H1 (cell line): ENCODE results near the gene AP3S1. TPM values are rescaled to one million over a fixed set of nuclear protein-coding genes. Genes with fewer than 3 reads are reported as not detected.
"Not testable (repeated sequence)": the region's sequence is repeated elsewhere in the genome, so short reads cannot be mapped to it uniquely, and the experiment has no call there.

Experiments used
- CTCF ChIA-PET: fragments of 300-600 bp; sonication (Branson Sonifier 250); formaldehyde crosslinking; loops from one replicate; lab custom pipeline; 2021; ENCODE audit not compliant: partially characterized antibody; lab: Charles Lee
- POLR2A ChIA-PET: fragments of 300-600 bp; sonication (Branson Sonifier 250); formaldehyde crosslinking; loops from one replicate; lab custom pipeline; 2021; ENCODE audit warnings: inconsistent platforms; ENCODE audit not compliant: partially characterized antibody; lab: Charles Lee
- DNase-seq, 2 experiments: peaks; one replicate each; pipeline versions ENCODE4 v3.0.0 to v3.0.0-alpha.2; 2010 to 2022; ENCODE audit warnings: low spot score in 2 of 2, low read depth in 1 of 2, mixed read lengths in 1 of 2
- FAIRE-seq: peaks from 2 replicates; lab custom pipeline; 2011; peaks lifted over from hg19 to GRCh38; lab: Jason Lieb, UNC
- H2AFZ ChIP-seq: 2 replicates; pipeline ENCODE4 v1.8.1; 2012; ENCODE audit warnings: low read length, inconsistent platforms
- H2AK5ac ChIP-seq: 2 replicates; pipeline ENCODE4 v1.6.1; 2013; ENCODE audit warnings: low read depth, low read length
- H2BK120ac ChIP-seq: replicated peaks from 2 replicates; pipeline ENCODE3; 2013; ENCODE audit warnings: low read depth, low read length, inconsistent platforms
- H2BK12ac ChIP-seq: 2 replicates; pipeline ENCODE4 v1.6.1; 2013; ENCODE audit warnings: low read depth, low read length
- H2BK15ac ChIP-seq: 2 replicates; pipeline ENCODE4 v1.6.1; 2013; ENCODE audit warnings: low read length
- H2BK20ac ChIP-seq: 2 replicates; pipeline ENCODE4 v1.6.1; 2013; ENCODE audit warnings: low read length
- H2BK5ac ChIP-seq: 2 replicates; pipeline ENCODE4 v1.6.1; 2013; ENCODE audit warnings: low read depth, low read length
- H3K14ac ChIP-seq: 2 replicates; pipeline ENCODE4 v1.6.1; 2013; ENCODE audit warnings: inconsistent platforms; ENCODE audit not compliant: insufficient read length
- H3K18ac ChIP-seq: 2 replicates; pipeline ENCODE4 v1.6.1; 2013; ENCODE audit warnings: low read length; ENCODE audit errors: extremely low read depth
- H3K23ac ChIP-seq: 2 replicates; pipeline ENCODE4 v1.6.1; 2013; ENCODE audit warnings: inconsistent platforms; ENCODE audit not compliant: insufficient read length
- H3K23me2 ChIP-seq: 2 replicates; pipeline ENCODE4 v1.6.1; 2013; ENCODE audit warnings: low read depth, low read length
- H3K27ac ChIP-seq: 2 replicates; pipeline ENCODE4 v1.6.1; 2011; ENCODE audit warnings: low read depth, low read length, inconsistent platforms
- H3K27me3 ChIP-seq, 4 experiments: replicated peaks in 1 of 4; 1 replicate in 1 of 4; 2 replicates in 3 of 4; pipeline versions ENCODE4 v1.6.1 to v1.8.1; 2011 to 2013; ENCODE audit warnings: low read length in 3 of 4, mild to moderate bottlenecking in 3 of 4, inconsistent platforms in 2 of 4, mixed read lengths in 2 of 4, moderate library complexity in 1 of 4; ENCODE audit not compliant: control insufficient read depth in 3 of 4, insufficient read depth in 3 of 4; ENCODE audit errors: extremely low read depth in 1 of 4
- H3K36me3 ChIP-seq, 4 experiments: 2 replicates each; pipeline versions ENCODE4 v1.6.1 to v1.8.1; 2011 to 2013; ENCODE audit warnings: mild to moderate bottlenecking in 4 of 4, low read length in 3 of 4, moderate library complexity in 2 of 4, control low read depth in 1 of 4, inconsistent platforms in 1 of 4; ENCODE audit not compliant: insufficient read depth in 4 of 4, control insufficient read depth in 2 of 4
- H3K4ac ChIP-seq: replicated peaks from 2 replicates; pipeline ENCODE3; 2013; ENCODE audit warnings: low read length, low read depth, mixed read lengths, inconsistent platforms; ENCODE audit not compliant: insufficient read length
- H3K4me1 ChIP-seq, 4 experiments: replicated peaks in 1 of 4; 1 replicate in 1 of 4; 2 replicates in 3 of 4; pipeline versions ENCODE4 v1.6.1 to v1.8.1; 2011 to 2013; ENCODE audit warnings: low read length in 3 of 4, inconsistent platforms in 2 of 4, mixed read lengths in 1 of 4; ENCODE audit not compliant: insufficient read depth in 4 of 4, control insufficient read depth in 3 of 4
- H3K4me2 ChIP-seq, 2 experiments: 2 replicates each; pipeline versions ENCODE4 v1.6.1 to v1.8.1; 2011 to 2013; ENCODE audit warnings: low read depth in 2 of 2, low read length in 2 of 2, control low read depth in 1 of 2, inconsistent platforms in 1 of 2, mild to moderate bottlenecking in 1 of 2; ENCODE audit not compliant: insufficient read depth in 1 of 2
- H3K4me3 ChIP-seq, 4 experiments: fragments of 200-600, 300-600 bp in 1 of 4; sonication (generic), shearing (Covaris generic), sonication (Bioruptor Twin) in 1 of 4; 2 replicates each; pipeline versions ENCODE4 v1.5.1 to v1.8.1; 2011 to 2016; ENCODE audit warnings: low read length in 4 of 4, low read depth in 3 of 4, control low read depth in 2 of 4, inconsistent platforms in 2 of 4, mild to moderate bottlenecking in 2 of 4, mixed read lengths in 1 of 4, moderate library complexity in 1 of 4; ENCODE audit not compliant: insufficient read depth in 2 of 4; ENCODE audit errors: extremely low read depth in 1 of 4
- H3K56ac ChIP-seq: replicated peaks from 2 replicates; pipeline ENCODE3; 2013; ENCODE audit warnings: low read depth, mild to moderate bottlenecking, mixed read lengths, low read length, inconsistent platforms; ENCODE audit not compliant: insufficient read length
- H3K79me1 ChIP-seq: 2 replicates; pipeline ENCODE4 v1.6.1; 2013; ENCODE audit warnings: low read depth, low read length, control low read depth
- H3K79me2 ChIP-seq, 2 experiments: 2 replicates each; pipeline versions ENCODE4 v1.6.1 to v1.8.1; 2012 to 2013; ENCODE audit warnings: low read length in 2 of 2, mild to moderate bottlenecking in 2 of 2, inconsistent platforms in 1 of 2; ENCODE audit not compliant: insufficient read depth in 2 of 2, control insufficient read depth in 1 of 2
- H3K9ac ChIP-seq, 4 experiments: replicated peaks in 1 of 4; 1 replicate in 1 of 4; 2 replicates in 3 of 4; pipeline versions ENCODE4 v1.6.1 to v1.8.1; 2011 to 2013; ENCODE audit warnings: low read depth in 3 of 4, low read length in 3 of 4, control low read depth in 2 of 4, mild to moderate bottlenecking in 2 of 4, moderate library complexity in 2 of 4, inconsistent platforms in 1 of 4; ENCODE audit errors: extremely low read depth in 1 of 4
- H3K9me3 ChIP-seq, 2 experiments: 2 replicates each; pipeline versions ENCODE4 v1.6.1 to v1.8.1; 2012 to 2013; ENCODE audit warnings: mild to moderate bottlenecking in 2 of 2, moderate library complexity in 2 of 2, control low read depth in 1 of 2, inconsistent platforms in 1 of 2, low read depth in 1 of 2, low read length in 1 of 2, mixed read lengths in 1 of 2; ENCODE audit not compliant: insufficient read depth in 2 of 2
- H4K20me1 ChIP-seq, 2 experiments: replicated peaks in 1 of 2; 2 replicates each; pipeline versions ENCODE3 to v1.8.1; 2011 to 2013; ENCODE audit warnings: inconsistent platforms in 2 of 2, low read length in 2 of 2, mild to moderate bottlenecking in 1 of 2; ENCODE audit not compliant: insufficient read depth in 2 of 2, control insufficient read depth in 1 of 2
- H4K5ac ChIP-seq: 2 replicates; pipeline ENCODE4 v1.6.1; 2013; ENCODE audit warnings: low read length, low read depth, mixed read lengths, inconsistent platforms; ENCODE audit not compliant: insufficient read length
- H4K8ac ChIP-seq: 2 replicates; pipeline ENCODE4 v1.8.0; 2013; ENCODE audit warnings: mild to moderate bottlenecking, moderate library complexity, low read length, inconsistent platforms; ENCODE audit not compliant: insufficient read depth; ENCODE audit errors: extremely low read depth
- H4K91ac ChIP-seq: replicated peaks from 2 replicates; pipeline ENCODE3; 2013; ENCODE audit warnings: low read length, mixed read lengths, inconsistent platforms; ENCODE audit not compliant: insufficient read length
- WGBS, 2 experiments: shearing (Covaris generic) in 1 of 2; methylation state at CpG; one replicate each; pipeline versions ENCODE4 v1.1.6 to v1.1.7; 2013 to 2015; ENCODE audit warnings: low lambda C conversion rate in 2 of 2, mixed read lengths in 2 of 2, inconsistent platforms in 1 of 2, low coverage in 1 of 2, missing lambda C conversion rate in 1 of 2; ENCODE audit not compliant: insufficient replicate concordance in 2 of 2, insufficient coverage in 1 of 2, insufficient read length in 1 of 2; ENCODE audit errors: extremely low coverage in 1 of 2, missing lambda C conversion rate in 1 of 2; 5-methylcytosine and 5-hydroxymethylcytosine counted together
- polyA plus RNA-seq, 7 experiments: library from polyadenylated mRNA; depleted of rRNA in 3 of 7; stranded (reverse) in 5 of 7; unstranded in 2 of 7; fragments of >200 nt in 5 of 7; fragments of 200-250 nt in 2 of 7; gene quantifications; 1 replicate in 5 of 7; 2 replicates in 1 of 7; 4 replicates in 1 of 7; pipeline versions ENCODE4 v1.2.1 to v1.2.3, GENCODE V29; 2011 to 2013; ENCODE audit warnings: missing spikeins in 2 of 7, mixed read lengths in 2 of 7
- total RNA-seq: library from RNA; stranded (reverse); fragmentation: NEBNext Ultra II Directional; extraction: Animal tissue kit (Norgen Biotek cat#: 25700); gene quantifications from 2 replicates; pipeline ENCODE4 v1.2.1, GENCODE V29; 2021

AP3S1 gene
- total and polyA plus RNA-seq, 2 of the 8 experiments (the other 6 are each of a cell fraction or from before 2014, with no cell fraction given), result 26.6 to 72.7 TPM

DNA sequence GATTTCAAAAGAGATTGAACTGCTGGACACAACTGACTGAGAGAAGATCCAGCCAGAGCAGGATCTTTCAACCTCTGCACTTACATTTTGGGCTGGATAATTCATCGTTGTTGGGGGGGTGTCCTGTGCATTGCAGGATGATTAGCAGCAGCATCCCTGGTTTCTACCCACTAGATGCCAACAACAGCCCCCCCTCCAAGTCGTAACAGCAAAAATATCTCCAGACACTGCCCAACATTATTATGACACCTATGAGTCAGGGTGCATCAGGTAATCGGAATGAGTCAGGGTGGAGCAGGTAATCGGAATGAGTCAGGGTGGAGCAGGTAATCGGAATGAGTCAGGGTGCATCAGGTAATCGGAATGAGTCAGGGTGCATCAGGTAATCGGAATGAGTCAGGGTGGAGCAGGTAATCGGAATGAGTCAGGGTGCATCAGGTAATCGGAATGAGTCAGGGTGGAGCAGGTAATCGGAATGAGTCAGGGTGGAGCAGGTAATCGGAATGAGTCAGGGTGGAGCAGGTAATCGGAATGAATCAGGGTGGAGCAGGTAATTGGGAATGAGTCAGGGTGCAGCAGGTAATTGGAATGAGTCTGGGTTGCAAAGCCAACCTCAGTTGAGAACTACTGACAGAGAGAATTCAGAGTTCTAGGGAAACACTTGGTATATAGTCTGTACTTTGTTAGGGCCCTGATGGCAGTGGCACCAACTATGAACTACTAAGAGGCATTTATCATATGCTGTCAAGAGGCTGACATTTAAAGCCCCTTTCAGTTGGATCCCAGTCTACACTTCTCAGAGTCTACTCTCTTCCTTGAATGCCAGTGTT lies 87.1 kb downstream of the AP3S1 start:
- FAIRE-seq, H2AFZ ChIP-seq, H3K14ac ChIP-seq, H4K5ac ChIP-seq, H3K56ac ChIP-seq, H2BK12ac ChIP-seq, H3K4me2 ChIP-seq, H3K18ac ChIP-seq, H3K36me3 ChIP-seq, H3K9me3 ChIP-seq, H3K79me1 ChIP-seq, H3K4me1 ChIP-seq, H3K27me3 ChIP-seq, H3K23ac ChIP-seq, H2BK20ac ChIP-seq, H2BK5ac ChIP-seq, H4K8ac ChIP-seq, H3K79me2 ChIP-seq, H3K4me3 ChIP-seq, H4K91ac ChIP-seq, H3K27ac ChIP-seq, H2BK15ac ChIP-seq, POLR2A ChIA-PET, H2AK5ac ChIP-seq, H3K4ac ChIP-seq, DNase-seq, H3K9ac ChIP-seq, H3K23me2 ChIP-seq, H2BK120ac ChIP-seq, H4K20me1 ChIP-seq: not testable (repeated sequence)
- CTCF ChIA-PET, result interaction anchor here (1.3 kb wide), 1 partner anchor 13 kb away, joined by 4 read pairs; no protein-coding TSS in a partner anchor
- 86% methylated on average over 12 of the region's 12 CpGs; no CpG with 5 or more reads in 1 of the 2 experiments for WGBS, 2 experiments

DNA sequence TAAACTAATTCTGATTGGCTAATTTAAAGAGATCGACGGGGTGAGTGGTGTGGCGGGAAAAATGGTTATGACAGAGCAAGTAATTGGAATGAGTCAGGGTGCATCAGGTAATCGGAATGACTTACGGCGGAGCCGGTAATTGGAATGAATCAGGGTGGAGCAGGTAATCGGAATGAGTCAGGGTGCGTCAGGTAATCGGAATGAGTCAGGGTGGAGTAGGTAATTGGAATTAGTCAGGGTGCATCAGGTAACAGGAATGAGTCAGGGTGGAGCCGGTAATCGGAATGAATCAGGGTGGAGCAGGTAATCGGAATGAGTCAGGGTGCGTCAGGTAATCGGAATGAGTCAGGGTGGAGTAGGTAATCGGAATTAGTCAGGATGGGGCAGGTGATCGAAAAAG lies 88.4 kb downstream of the AP3S1 start:
- H3K79me2 ChIP-seq, H4K91ac ChIP-seq, DNase-seq, H4K8ac ChIP-seq, H2BK120ac ChIP-seq, H3K18ac ChIP-seq, H4K20me1 ChIP-seq, POLR2A ChIA-PET, H3K9me3 ChIP-seq, H3K4me3 ChIP-seq, CTCF ChIA-PET, H2AK5ac ChIP-seq, H3K56ac ChIP-seq, H3K14ac ChIP-seq, H2AFZ ChIP-seq, H3K4ac ChIP-seq, H3K23ac ChIP-seq, H4K5ac ChIP-seq, H2BK12ac ChIP-seq, H3K27ac ChIP-seq, H3K36me3 ChIP-seq, H3K9ac ChIP-seq, H2BK15ac ChIP-seq, H3K79me1 ChIP-seq, H3K4me2 ChIP-seq, H2BK5ac ChIP-seq, H3K4me1 ChIP-seq, H3K27me3 ChIP-seq, H2BK20ac ChIP-seq, FAIRE-seq, H3K23me2 ChIP-seq: not testable (repeated sequence)
- 92% methylated on average over 17 of the region's 17 CpGs; no CpG with 5 or more reads in 1 of the 2 experiments for WGBS, 2 experiments
